GM23338 (cell line): ENCODE results near the gene SYT6. TPM values are rescaled to one million over a fixed set of nuclear protein-coding genes. Genes with fewer than 3 reads are reported as not detected.

Source experiments
- ATAC-seq: fragments of 200-7000 bp; cut with Tn5 transposase; 3 replicates; pipeline ENCODE4 v1.9.1; 2020
- DNase-seq: peaks from one replicate; pipeline ENCODE4 v3.0.0-alpha.2; 2015; ENCODE audit warnings: low spot score
- H2AFZ ChIP-seq: fragments of 200-600 bp; sonication (generic); 2 replicates; pipeline ENCODE4 v1.8.0; 2016; ENCODE audit warnings: antibody characterized with exemption, mild to moderate bottlenecking, moderate library complexity
- H3F3A ChIP-seq: fragments of 200-600 bp; sonication (generic); replicated peaks from 2 replicates; pipeline ENCODE4 v1.8.0; 2017; ENCODE audit warnings: antibody characterized with exemption, mixed run types, low read depth
- H3K27ac ChIP-seq: fragments of 200-600 bp; sonication (generic); 2 replicates; pipeline ENCODE4 v1.6.1; 2016; ENCODE audit warnings: low read depth
- H3K27me3 ChIP-seq: fragments of 200-600 bp; sonication (generic); 2 replicates; pipeline ENCODE4 v1.8.0; 2016; ENCODE audit warnings: mild to moderate bottlenecking, mixed run types, moderate library complexity; ENCODE audit not compliant: insufficient read depth
- H3K36me3 ChIP-seq: fragments of 200-600 bp; sonication (generic); 2 replicates; pipeline ENCODE4 v1.8.0; 2016; ENCODE audit warnings: mild to moderate bottlenecking; ENCODE audit not compliant: insufficient read depth
- H3K4me1 ChIP-seq: fragments of 200-600 bp; sonication (generic); 2 replicates; pipeline ENCODE4 v1.8.0; 2016; ENCODE audit warnings: mild to moderate bottlenecking, moderate library complexity; ENCODE audit not compliant: insufficient read depth
- H3K4me2 ChIP-seq: fragments of 200-600 bp; sonication (generic); 2 replicates; pipeline ENCODE4 v1.7.1; 2017; ENCODE audit warnings: mixed run types
- H3K4me3 ChIP-seq: fragments of 200-600 bp; sonication (generic); 2 replicates; pipeline ENCODE4 v1.6.1; 2016; ENCODE audit warnings: mixed run types
- H3K79me2 ChIP-seq: fragments of 200-600 bp; sonication (generic); replicated peaks from 2 replicates; pipeline ENCODE4 v1.8.0; 2017; ENCODE audit warnings: mild to moderate bottlenecking; ENCODE audit not compliant: insufficient read depth
- H3K9me2 ChIP-seq: fragments of 200-600 bp; sonication (generic); 2 replicates; pipeline ENCODE4 v1.8.0; 2017; ENCODE audit not compliant: insufficient read depth
- H4K20me1 ChIP-seq: fragments of 200-600 bp; sonication (generic); replicated peaks from 2 replicates; pipeline ENCODE4 v1.8.0; 2017; ENCODE audit warnings: mild to moderate bottlenecking; ENCODE audit not compliant: insufficient read depth
- H3K27ac Mint-ChIP-seq: 2 replicates; pipeline ENCODE4 v1.8.0; 2020; ENCODE audit warnings: inconsistent platforms, mild to moderate bottlenecking, moderate library complexity, mixed read lengths
- H3K27me3 Mint-ChIP-seq: 3 replicates; pipeline ENCODE4 v1.8.0; 2022; ENCODE audit warnings: low read depth, mild to moderate bottlenecking, moderate library complexity, mixed read lengths, inconsistent platforms; ENCODE audit not compliant: insufficient read depth, poor library complexity
- H3K36me3 Mint-ChIP-seq: 3 replicates; pipeline ENCODE4 v1.8.0; 2021; ENCODE audit warnings: low read depth, mild to moderate bottlenecking, inconsistent platforms, moderate library complexity, mixed read lengths
- H3K4me1 Mint-ChIP-seq: 3 replicates; pipeline ENCODE4 v1.8.0; 2020; ENCODE audit warnings: mild to moderate bottlenecking, inconsistent platforms, mixed read lengths
- H3K4me3 Mint-ChIP-seq: 3 replicates; pipeline ENCODE4 v1.8.0; 2021; ENCODE audit warnings: moderate library complexity, mild to moderate bottlenecking, inconsistent platforms, mixed read lengths
- H3K9me3 Mint-ChIP-seq: 3 replicates; pipeline ENCODE4 v1.8.0; 2020; ENCODE audit warnings: moderate library complexity, mild to moderate bottlenecking, inconsistent platforms, mixed read lengths
- CREB1 ChIP-seq: fragments of 250-450 bp; sonication (Bioruptor Pico); IDR thresholded peaks from 2 replicates; pipeline ENCODE4 v1.5.0; 2020; ENCODE audit warnings: low read depth, mild to moderate bottlenecking, moderate library complexity
- CTCF ChIP-seq, 2 experiments: fragments of 200-600 bp in 1 of 2; sonication (generic) in 1 of 2; conservative IDR thresholded peaks; 2 replicates each; pipeline versions ENCODE4 v1.5.1 to v1.6.1; 2016 to 2017; ENCODE audit warnings: antibody characterized with exemption in 2 of 2, low read depth in 2 of 2, mild to moderate bottlenecking in 2 of 2, moderate library complexity in 1 of 2
- EZH2 ChIP-seq: fragments of 200-600 bp; sonication (generic); IDR thresholded peaks from one replicate; pipeline ENCODE4 v1.8.0; 2017; ENCODE audit warnings: antibody characterized with exemption, mild to moderate bottlenecking, low read depth; ENCODE audit not compliant: unreplicated experiment
- EZH2phosphoT487 ChIP-seq: fragments of 200-600 bp; sonication (generic); IDR thresholded peaks from one replicate; pipeline ENCODE4 v1.8.1; 2018; ENCODE audit warnings: antibody characterized with exemption; ENCODE audit not compliant: unreplicated experiment
- POLR2AphosphoS5 ChIP-seq: IDR thresholded peaks from 2 replicates; pipeline ENCODE4 v1.6.1; 2016; ENCODE audit warnings: antibody characterized with exemption, low read depth
- ZNF114 ChIP-seq: fragments of 250-450 bp; sonication (Bioruptor Pico); IDR thresholded peaks from 2 replicates; pipeline ENCODE4 v1.5.0; 2020; ENCODE audit warnings: mild to moderate bottlenecking, moderate library complexity
- ZNF331 ChIP-seq: fragments of 250-450 bp; sonication (Bioruptor Pico); IDR thresholded peaks from 2 replicates; pipeline ENCODE4 v1.5.0; 2020; ENCODE audit warnings: low read depth, mild to moderate bottlenecking, moderate library complexity
- polyA plus RNA-seq: library from polyadenylated mRNA; unstranded; fragments of >200 nt; fragmentation: Nextera tagmentation; extraction: Ambion mirVana; gene quantifications from 2 replicates; pipeline ENCODE4 v1.2.1, GENCODE V29; 2016
- total RNA-seq: library from RNA; depleted of rRNA; stranded (reverse); fragments of >200 nt; shearing (Covaris generic); gene quantifications from 2 replicates; pipeline ENCODE4 v1.2.3, GENCODE V29; 2014
- TF ChIP-seq, protein P1 (sequence below): fragments of 250-450 bp; sonication (Bioruptor Pico); IDR thresholded peaks from 2 replicates; pipeline ENCODE4 v1.5.0; 2020; ENCODE audit warnings: mild to moderate bottlenecking, moderate library complexity
- TF ChIP-seq, protein P2 (sequence below): IDR thresholded peaks from one replicate; pipeline ENCODE4 v1.6.1; 2018; ENCODE audit warnings: antibody characterized with exemption; ENCODE audit not compliant: unreplicated experiment

SYT6 gene
- total and polyA plus RNA-seq, 2 experiments from 2014 or later: 31.2 to 42.6 TPM

DNA sequence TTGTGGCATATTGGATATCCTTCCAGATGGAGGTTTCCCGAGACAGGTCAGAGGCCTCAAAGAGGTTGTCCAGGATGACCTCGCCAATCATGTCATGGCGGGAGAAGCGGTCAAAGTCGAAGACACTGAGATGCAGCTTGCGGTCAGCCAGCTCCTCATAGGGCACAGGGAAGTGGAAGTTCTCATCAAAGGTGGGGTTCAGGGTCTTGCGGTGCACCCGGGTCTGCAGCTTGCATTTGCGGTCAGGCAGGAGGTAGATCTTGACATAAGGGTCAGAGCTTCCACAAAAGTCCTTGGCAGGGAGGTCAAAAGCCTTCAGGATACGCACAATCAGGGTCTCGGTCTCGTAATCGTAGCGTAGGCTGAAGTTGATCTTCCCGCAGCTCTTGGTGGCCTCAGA is 16.2 kb downstream of the SYT6 start:
- no peak for TF ChIP-seq EZH2
- no peak for TF ChIP-seq ZNF331 (CRISPR knock-in tag)
- TF ChIP-seq EZH2phosphoT487: no peak
- TF ChIP-seq CREB1 (CRISPR knock-in tag): no peak
- TF ChIP-seq, protein P1, sequence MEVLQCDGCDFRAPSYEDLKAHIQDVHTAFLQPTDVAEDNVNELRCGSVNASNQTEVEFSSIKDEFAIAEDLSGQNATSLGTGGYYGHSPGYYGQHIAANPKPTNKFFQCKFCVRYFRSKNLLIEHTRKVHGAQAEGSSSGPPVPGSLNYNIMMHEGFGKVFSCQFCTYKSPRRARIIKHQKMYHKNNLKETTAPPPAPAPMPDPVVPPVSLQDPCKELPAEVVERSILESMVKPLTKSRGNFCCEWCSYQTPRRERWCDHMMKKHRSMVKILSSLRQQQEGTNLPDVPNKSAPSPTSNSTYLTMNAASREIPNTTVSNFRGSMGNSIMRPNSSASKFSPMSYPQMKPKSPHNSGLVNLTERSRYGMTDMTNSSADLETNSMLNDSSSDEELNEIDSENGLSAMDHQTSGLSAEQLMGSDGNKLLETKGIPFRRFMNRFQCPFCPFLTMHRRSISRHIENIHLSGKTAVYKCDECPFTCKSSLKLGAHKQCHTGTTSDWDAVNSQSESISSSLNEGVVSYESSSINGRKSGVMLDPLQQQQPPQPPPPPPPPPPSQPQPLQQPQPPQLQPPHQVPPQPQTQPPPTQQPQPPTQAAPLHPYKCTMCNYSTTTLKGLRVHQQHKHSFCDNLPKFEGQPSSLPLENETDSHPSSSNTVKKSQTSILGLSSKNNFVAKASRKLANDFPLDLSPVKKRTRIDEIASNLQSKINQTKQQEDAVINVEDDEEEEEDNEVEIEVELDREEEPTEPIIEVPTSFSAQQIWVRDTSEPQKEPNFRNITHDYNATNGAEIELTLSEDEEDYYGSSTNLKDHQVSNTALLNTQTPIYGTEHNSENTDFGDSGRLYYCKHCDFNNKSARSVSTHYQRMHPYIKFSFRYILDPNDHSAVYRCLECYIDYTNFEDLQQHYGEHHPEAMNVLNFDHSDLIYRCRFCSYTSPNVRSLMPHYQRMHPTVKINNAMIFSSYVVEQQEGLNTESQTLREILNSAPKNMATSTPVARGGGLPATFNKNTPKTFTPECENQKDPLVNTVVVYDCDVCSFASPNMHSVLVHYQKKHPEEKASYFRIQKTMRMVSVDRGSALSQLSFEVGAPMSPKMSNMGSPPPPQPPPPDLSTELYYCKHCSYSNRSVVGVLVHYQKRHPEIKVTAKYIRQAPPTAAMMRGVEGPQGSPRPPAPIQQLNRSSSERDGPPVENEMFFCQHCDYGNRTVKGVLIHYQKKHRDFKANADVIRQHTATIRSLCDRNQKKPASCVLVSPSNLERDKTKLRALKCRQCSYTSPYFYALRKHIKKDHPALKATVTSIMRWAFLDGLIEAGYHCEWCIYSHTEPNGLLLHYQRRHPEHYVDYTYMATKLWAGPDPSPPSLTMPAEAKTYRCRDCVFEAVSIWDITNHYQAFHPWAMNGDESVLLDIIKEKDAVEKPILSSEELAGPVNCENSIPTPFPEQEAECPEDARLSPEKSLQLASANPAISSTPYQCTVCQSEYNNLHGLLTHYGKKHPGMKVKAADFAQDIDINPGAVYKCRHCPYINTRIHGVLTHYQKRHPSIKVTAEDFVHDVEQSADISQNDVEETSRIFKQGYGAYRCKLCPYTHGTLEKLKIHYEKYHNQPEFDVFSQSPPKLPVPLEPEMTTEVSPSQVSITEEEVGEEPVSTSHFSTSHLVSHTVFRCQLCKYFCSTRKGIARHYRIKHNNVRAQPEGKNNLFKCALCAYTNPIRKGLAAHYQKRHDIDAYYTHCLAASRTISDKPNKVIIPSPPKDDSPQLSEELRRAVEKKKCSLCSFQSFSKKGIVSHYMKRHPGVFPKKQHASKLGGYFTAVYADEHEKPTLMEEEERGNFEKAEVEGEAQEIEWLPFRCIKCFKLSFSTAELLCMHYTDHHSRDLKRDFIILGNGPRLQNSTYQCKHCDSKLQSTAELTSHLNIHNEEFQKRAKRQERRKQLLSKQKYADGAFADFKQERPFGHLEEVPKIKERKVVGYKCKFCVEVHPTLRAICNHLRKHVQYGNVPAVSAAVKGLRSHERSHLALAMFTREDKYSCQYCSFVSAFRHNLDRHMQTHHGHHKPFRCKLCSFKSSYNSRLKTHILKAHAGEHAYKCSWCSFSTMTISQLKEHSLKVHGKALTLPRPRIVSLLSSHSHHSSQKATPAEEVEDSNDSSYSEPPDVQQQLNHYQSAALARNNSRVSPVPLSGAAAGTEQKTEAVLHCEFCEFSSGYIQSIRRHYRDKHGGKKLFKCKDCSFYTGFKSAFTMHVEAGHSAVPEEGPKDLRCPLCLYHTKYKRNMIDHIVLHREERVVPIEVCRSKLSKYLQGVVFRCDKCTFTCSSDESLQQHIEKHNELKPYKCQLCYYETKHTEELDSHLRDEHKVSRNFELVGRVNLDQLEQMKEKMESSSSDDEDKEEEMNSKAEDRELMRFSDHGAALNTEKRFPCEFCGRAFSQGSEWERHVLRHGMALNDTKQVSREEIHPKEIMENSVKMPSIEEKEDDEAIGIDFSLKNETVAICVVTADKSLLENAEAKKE: no peak
- TF ChIP-seq CTCF (conservative IDR thresholded peaks at IDR 0.05; ENCODE audit: low read depth in 2 of 2): no peak
- no peak for TF ChIP-seq ZNF114 (CRISPR knock-in tag)
- TF ChIP-seq POLR2AphosphoS5: no peak
- TF ChIP-seq, protein P2, sequence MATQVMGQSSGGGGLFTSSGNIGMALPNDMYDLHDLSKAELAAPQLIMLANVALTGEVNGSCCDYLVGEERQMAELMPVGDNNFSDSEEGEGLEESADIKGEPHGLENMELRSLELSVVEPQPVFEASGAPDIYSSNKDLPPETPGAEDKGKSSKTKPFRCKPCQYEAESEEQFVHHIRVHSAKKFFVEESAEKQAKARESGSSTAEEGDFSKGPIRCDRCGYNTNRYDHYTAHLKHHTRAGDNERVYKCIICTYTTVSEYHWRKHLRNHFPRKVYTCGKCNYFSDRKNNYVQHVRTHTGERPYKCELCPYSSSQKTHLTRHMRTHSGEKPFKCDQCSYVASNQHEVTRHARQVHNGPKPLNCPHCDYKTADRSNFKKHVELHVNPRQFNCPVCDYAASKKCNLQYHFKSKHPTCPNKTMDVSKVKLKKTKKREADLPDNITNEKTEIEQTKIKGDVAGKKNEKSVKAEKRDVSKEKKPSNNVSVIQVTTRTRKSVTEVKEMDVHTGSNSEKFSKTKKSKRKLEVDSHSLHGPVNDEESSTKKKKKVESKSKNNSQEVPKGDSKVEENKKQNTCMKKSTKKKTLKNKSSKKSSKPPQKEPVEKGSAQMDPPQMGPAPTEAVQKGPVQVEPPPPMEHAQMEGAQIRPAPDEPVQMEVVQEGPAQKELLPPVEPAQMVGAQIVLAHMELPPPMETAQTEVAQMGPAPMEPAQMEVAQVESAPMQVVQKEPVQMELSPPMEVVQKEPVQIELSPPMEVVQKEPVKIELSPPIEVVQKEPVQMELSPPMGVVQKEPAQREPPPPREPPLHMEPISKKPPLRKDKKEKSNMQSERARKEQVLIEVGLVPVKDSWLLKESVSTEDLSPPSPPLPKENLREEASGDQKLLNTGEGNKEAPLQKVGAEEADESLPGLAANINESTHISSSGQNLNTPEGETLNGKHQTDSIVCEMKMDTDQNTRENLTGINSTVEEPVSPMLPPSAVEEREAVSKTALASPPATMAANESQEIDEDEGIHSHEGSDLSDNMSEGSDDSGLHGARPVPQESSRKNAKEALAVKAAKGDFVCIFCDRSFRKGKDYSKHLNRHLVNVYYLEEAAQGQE: no peak
- Mint-ChIP-seq H3K27me3 (peaks cover 16% of the 10 kb centered on the region), H3K27ac (no peak overlapping the region), H3K9me3 (no peaks in the 10 kb centered on the region), H3K4me1 (peaks cover 29% of the 10 kb centered on the region; the same call in 2 of the 3 replicates), H3K4me3 (no peak overlapping the region), H3K36me3 (peaks cover 85% of the 10 kb centered on the region)
- H3K4me1 ChIP-seq: 0 out of 2 replicates have a peak, but pooled peaks cover 5% of the 10 kb centered on the region
- ATAC-seq: no peak
- H3K27ac ChIP-seq: no peak overlapping the region
- no peak overlapping the region for H3K4me2 ChIP-seq
- H2AFZ ChIP-seq: no peak overlapping the region
- H3F3A ChIP-seq: peaks cover 10% of the 10 kb centered on the region; the same call in 1 of the 2 replicates
- peaks cover 16% of the 10 kb centered on the region for H4K20me1 ChIP-seq
- H3K27me3 ChIP-seq: no peaks in the 10 kb centered on the region
- peaks cover 29% of the 10 kb centered on the region for H3K79me2 ChIP-seq
- H3K36me3 ChIP-seq: peaks cover 32% of the 10 kb centered on the region
- DNase-seq: no peak
- no peak overlapping the region for H3K4me3 ChIP-seq
- peaks cover 4% of the 10 kb centered on the region; the same call in 1 of the 2 replicates for H3K9me2 ChIP-seq
